ENCODE results near the gene UBE2J2.

DNA sequence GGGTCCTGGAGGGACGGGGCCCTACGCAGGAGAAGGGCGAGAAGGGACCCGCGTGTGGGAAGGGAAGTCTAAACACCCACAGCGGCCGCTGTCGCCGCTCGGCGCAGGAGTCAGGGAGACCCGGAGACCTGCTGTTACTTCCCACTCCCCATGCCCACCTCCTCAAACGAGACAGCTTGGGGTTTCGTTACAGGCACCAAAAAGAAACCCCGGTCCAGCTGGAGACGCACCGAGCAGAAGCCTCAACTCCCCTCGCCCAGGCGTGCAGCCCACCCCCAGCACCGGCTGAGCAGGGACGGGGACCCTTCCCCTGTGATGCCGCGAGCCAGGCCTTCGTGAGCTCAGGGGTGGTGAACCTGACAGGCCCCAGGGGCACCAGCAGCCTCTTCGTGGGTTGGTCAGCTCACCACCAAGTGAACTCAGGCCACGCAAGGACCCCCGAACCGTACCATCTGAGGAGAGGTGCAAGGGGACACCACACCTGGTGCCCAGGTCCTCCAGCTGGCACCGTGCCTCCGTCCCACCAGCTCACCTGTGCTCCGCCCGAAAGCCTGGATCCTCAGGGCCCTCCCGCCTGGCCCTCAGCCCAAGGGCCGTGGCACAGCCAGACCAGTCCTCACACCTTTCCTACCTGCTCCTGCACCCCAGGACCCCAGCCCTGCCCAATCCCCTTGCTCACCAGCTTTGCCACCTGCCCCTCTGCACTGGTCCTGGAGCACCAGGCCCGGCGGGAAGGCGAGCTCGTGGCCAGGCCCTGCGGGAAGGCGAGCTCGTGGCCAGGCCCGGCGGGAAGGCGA, 46.9 kb downstream of the UBE2J2 start:
- TF ChIP-seq, protein P1, sequence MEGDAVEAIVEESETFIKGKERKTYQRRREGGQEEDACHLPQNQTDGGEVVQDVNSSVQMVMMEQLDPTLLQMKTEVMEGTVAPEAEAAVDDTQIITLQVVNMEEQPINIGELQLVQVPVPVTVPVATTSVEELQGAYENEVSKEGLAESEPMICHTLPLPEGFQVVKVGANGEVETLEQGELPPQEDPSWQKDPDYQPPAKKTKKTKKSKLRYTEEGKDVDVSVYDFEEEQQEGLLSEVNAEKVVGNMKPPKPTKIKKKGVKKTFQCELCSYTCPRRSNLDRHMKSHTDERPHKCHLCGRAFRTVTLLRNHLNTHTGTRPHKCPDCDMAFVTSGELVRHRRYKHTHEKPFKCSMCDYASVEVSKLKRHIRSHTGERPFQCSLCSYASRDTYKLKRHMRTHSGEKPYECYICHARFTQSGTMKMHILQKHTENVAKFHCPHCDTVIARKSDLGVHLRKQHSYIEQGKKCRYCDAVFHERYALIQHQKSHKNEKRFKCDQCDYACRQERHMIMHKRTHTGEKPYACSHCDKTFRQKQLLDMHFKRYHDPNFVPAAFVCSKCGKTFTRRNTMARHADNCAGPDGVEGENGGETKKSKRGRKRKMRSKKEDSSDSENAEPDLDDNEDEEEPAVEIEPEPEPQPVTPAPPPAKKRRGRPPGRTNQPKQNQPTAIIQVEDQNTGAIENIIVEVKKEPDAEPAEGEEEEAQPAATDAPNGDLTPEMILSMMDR (IDR thresholded peaks at IDR 0.05), result no peak
- no peak for TF ChIP-seq NFE2L2 (conservative IDR thresholded peaks at IDR 0.05; ENCODE audit: low read length)
